ENCODE data around the gene INO80E. TPM values are rescaled to one million over a fixed set of nuclear protein-coding genes. Genes with fewer than 3 reads are reported as not detected.

INO80E gene
- total and polyA plus RNA-seq, 2 of the 8 experiments (the other 6 are each of a cell fraction or from before 2014, with no cell fraction given), result 43.0 to 91.2 TPM

DNA sequence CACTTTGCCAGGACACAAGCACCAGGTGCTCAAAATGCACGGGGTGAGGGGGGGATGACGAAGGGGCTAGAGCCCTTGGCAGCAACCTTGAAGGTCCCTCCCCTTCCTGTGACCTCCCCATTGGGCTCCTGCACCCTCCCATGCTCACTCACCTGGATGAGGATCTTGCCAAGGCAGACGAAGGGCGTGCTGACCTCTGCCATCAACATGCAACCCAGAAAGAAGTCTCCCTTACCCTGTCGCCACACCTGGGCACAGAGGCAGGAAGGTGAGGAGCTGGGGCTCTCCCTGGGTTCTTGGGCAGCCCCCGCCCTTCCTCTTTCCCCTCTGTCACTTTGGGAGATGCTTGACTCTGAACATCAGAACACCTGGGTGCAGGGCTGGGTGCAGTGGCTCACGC is 29.5 kb downstream of the INO80E start:
- FAIRE-seq, result no peak

More for the DNA sequence above, 29.5 kb downstream of the INO80E start:
- H2BK15ac ChIP-seq (ENCODE audit: low read length), result no peak overlapping the region
- H3K4me2 ChIP-seq (ENCODE audit: insufficient read depth in 1 of 2, low read depth in 2 of 2, low read length in 2 of 2), result no peak overlapping the region
- peaks cover 0 to 17% (median 10%) of the 10 kb centered on the region in 4 experiments; a peak in 4 of 7 replicates for H3K4me1 ChIP-seq (replicated peaks in 1 of 4; ENCODE audit: control insufficient read depth in 3 of 4, insufficient read depth in 4 of 4, low read length in 3 of 4)
- H4K8ac ChIP-seq (ENCODE audit: extremely low read depth, insufficient read depth, low read length), result no peak overlapping the region
- H3K36me3 ChIP-seq (ENCODE audit: control insufficient read depth in 2 of 4, insufficient read depth in 4 of 4, low read length in 3 of 4), result peaks cover 0 to 7% (median under 1%) of the 10 kb centered on the region in 4 experiments; a peak in 2 of 8 replicates
- no peak overlapping the region for H4K91ac ChIP-seq (replicated peaks; ENCODE audit: insufficient read length, low read length)
- POLR2A ChIA-PET (ENCODE audit: partially characterized antibody), result interaction anchor here (0.7 to 1.2 kb wide), 2 partner anchors 17 to 25 kb away, joined by 3 to 4 read pairs; no protein-coding TSS in a partner anchor
- no peak overlapping the region for H2BK12ac ChIP-seq (ENCODE audit: low read depth, low read length)
- H3K23ac ChIP-seq (ENCODE audit: insufficient read length), result no peak overlapping the region
- peaks cover 12 to 16% of the 10 kb centered on the region in 2 experiments for H4K20me1 ChIP-seq (replicated peaks in 1 of 2; ENCODE audit: control insufficient read depth in 1 of 2, insufficient read depth in 2 of 2, low read length in 2 of 2)
- no peaks in the 10 kb centered on the region for H3K79me2 ChIP-seq (ENCODE audit: control insufficient read depth in 1 of 2, insufficient read depth in 2 of 2, low read length in 2 of 2)
- H2AK5ac ChIP-seq (ENCODE audit: low read depth, low read length), result no peak overlapping the region
- DNase-seq (ENCODE audit: low read depth in 1 of 2, low spot score in 2 of 2), result no peak
- H2BK20ac ChIP-seq (ENCODE audit: low read length), result no peak overlapping the region
- no peak overlapping the region for H3K18ac ChIP-seq (ENCODE audit: extremely low read depth, low read length)
- H3K9me3 ChIP-seq (ENCODE audit: insufficient read depth in 2 of 2, low read depth in 1 of 2, low read length in 1 of 2), result no peaks in the 10 kb centered on the region
- TF ChIP-seq EP300 (IDR thresholded peaks at IDR 0.05; ENCODE audit: borderline replicate concordance in 1 of 2, low read depth in 2 of 2, low read length in 2 of 2) (no peak), FOSL1 (IDR thresholded peaks at IDR 0.05; ENCODE audit: insufficient read depth, low read depth, low read length) (no peak), CBX8 (IDR thresholded peaks at IDR 0.05; ENCODE audit: borderline replicate concordance, low read depth, low read length) (no peak), BACH1 (IDR thresholded peaks at IDR 0.05; ENCODE audit: low read length) (no peak), BCL11A (IDR thresholded peaks at IDR 0.05; ENCODE audit: low read depth in 2 of 2, low read length in 2 of 2) (no peak), ZNF274 (IDR thresholded peaks at IDR 0.05; ENCODE audit: borderline replicate concordance, extremely low read depth, low read length) (no peak), JUN (IDR thresholded peaks at IDR 0.05; ENCODE audit: low read depth, low read length) (no peak), GTF2F1 (IDR thresholded peaks at IDR 0.05; ENCODE audit: borderline replicate concordance, low read depth, low read length) (no peak), SIRT6 (IDR thresholded peaks at IDR 0.05; ENCODE audit: low read length) (no peak), POLR2A (IDR thresholded peaks at IDR 0.05; ENCODE audit: control extremely low read depth in 1 of 2, low read depth in 2 of 2, low read length in 2 of 2) (no peak), BRCA1 (IDR thresholded peaks at IDR 0.05; ENCODE audit: low read depth, low read length) (no peak)
- TF ChIP-seq, protein P1, sequence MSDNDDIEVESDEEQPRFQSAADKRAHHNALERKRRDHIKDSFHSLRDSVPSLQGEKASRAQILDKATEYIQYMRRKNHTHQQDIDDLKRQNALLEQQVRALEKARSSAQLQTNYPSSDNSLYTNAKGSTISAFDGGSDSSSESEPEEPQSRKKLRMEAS (IDR thresholded peaks at IDR 0.05), result no peak
- H2AFZ ChIP-seq (ENCODE audit: low read length), result no peak overlapping the region
- H3K4me3 ChIP-seq (ENCODE audit: extremely low read depth in 1 of 4, insufficient read depth in 2 of 4, low read depth in 3 of 4, low read length in 4 of 4), result no peak overlapping the region
- H2BK120ac ChIP-seq (replicated peaks; ENCODE audit: low read depth, low read length), result no peak overlapping the region
- H3K27me3 ChIP-seq (replicated peaks in 1 of 4; ENCODE audit: control insufficient read depth in 3 of 4, extremely low read depth in 1 of 4, insufficient read depth in 3 of 4, low read length in 3 of 4), result no peaks in the 10 kb centered on the region
- H3K79me1 ChIP-seq (ENCODE audit: low read depth, low read length), result peaks cover 5% of the 10 kb centered on the region; the same call in 1 of the 2 replicates
- H3K4ac ChIP-seq (replicated peaks; ENCODE audit: insufficient read length, low read depth, low read length), result no peak overlapping the region
- WGBS, 2 experiments (ENCODE audit: extremely low coverage in 1 of 2, insufficient coverage in 1 of 2, insufficient read length in 1 of 2, insufficient replicate concordance in 2 of 2, low coverage in 1 of 2, low lambda C conversion rate in 2 of 2, missing lambda C conversion rate in 1 of 2), result 74% methylated on average over 5 of the region's 7 CpGs; no CpG with 5 or more reads in 1 of the 2 experiments
- CTCF ChIA-PET (ENCODE audit: partially characterized antibody), result interaction anchor here (1.1 to 1.3 kb wide), 2 partner anchors 20 to 73 kb away, joined by 3 to 6 read pairs; no protein-coding TSS in a partner anchor
- H3K56ac ChIP-seq (replicated peaks; ENCODE audit: insufficient read length, low read depth, low read length), result no peak overlapping the region
- H2BK5ac ChIP-seq (ENCODE audit: low read depth, low read length), result no peak overlapping the region
- H3K14ac ChIP-seq (ENCODE audit: insufficient read length), result no peak overlapping the region
- H3K23me2 ChIP-seq (ENCODE audit: low read depth, low read length), result peaks cover 8% of the 10 kb centered on the region; the same call in 1 of the 2 replicates
- no peak overlapping the region for H3K27ac ChIP-seq (ENCODE audit: low read depth, low read length)
- no peak overlapping the region for H4K5ac ChIP-seq (ENCODE audit: insufficient read length, low read depth, low read length)
- H3K9ac ChIP-seq (replicated peaks in 1 of 4; ENCODE audit: extremely low read depth in 1 of 4, low read depth in 3 of 4, low read length in 3 of 4), result no peak overlapping the region
